ENCODE data around the gene RAD51B. TPM values are rescaled to one million over a fixed set of nuclear protein-coding genes. Genes with fewer than 3 reads are reported as not detected.

Gene RAD51B
- polyA plus RNA-seq, 1 experiment, result 6.6 TPM

DNA sequence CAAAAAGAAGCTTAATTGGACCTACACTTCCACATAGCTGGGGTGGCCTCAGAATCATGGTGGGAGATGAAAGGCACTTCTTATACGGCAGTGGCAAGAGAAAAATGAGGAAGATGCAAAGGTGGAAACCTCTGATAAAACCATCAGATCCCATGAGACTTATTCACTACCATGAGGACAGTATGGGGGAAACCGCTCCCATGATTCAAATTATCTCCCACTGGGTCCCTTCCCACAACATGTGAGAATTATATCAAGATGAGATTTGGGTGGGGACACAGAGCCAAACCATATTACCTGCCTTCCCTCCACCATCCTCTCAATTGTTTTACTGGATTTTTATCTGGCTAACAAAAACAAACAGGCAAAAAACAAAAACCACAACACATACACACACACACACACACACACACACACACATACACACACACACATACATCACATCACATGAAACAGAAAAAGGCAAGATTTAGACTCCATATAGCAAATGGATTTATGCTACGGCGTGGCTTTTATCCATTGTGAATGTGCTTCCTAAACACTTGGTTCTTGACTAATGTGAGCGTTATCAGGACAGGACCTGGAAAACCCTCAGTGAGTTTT, 906.6 kb downstream of the RAD51B start:
- no peak for DNase-seq (ENCODE audit: low read depth, low spot score)
- CTCF ChIA-PET, result interaction anchor here (0.6 kb wide), 1 partner anchor 142 kb away, joined by 4 read pairs; no protein-coding TSS in a partner anchor
- POLR2A ChIA-PET, result no interaction called here
- Histone ChIP-seq H3K9me3 (ENCODE audit: control insufficient read depth, insufficient read depth, low read length) (no peaks in the 10 kb centered on the region), H3K27me3 (ENCODE audit: control insufficient read depth, insufficient read depth, low read length) (no peaks in the 10 kb centered on the region), H3K4me3 (ENCODE audit: low read depth, low read length) (no peak overlapping the region), H3K27ac (ENCODE audit: low read depth, low read length) (no peak overlapping the region)
- TF ChIP-seq, protein P1, sequence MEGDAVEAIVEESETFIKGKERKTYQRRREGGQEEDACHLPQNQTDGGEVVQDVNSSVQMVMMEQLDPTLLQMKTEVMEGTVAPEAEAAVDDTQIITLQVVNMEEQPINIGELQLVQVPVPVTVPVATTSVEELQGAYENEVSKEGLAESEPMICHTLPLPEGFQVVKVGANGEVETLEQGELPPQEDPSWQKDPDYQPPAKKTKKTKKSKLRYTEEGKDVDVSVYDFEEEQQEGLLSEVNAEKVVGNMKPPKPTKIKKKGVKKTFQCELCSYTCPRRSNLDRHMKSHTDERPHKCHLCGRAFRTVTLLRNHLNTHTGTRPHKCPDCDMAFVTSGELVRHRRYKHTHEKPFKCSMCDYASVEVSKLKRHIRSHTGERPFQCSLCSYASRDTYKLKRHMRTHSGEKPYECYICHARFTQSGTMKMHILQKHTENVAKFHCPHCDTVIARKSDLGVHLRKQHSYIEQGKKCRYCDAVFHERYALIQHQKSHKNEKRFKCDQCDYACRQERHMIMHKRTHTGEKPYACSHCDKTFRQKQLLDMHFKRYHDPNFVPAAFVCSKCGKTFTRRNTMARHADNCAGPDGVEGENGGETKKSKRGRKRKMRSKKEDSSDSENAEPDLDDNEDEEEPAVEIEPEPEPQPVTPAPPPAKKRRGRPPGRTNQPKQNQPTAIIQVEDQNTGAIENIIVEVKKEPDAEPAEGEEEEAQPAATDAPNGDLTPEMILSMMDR (IDR thresholded peaks at IDR 0.05; ENCODE audit: low read depth, low read length), result no peak

DNA sequence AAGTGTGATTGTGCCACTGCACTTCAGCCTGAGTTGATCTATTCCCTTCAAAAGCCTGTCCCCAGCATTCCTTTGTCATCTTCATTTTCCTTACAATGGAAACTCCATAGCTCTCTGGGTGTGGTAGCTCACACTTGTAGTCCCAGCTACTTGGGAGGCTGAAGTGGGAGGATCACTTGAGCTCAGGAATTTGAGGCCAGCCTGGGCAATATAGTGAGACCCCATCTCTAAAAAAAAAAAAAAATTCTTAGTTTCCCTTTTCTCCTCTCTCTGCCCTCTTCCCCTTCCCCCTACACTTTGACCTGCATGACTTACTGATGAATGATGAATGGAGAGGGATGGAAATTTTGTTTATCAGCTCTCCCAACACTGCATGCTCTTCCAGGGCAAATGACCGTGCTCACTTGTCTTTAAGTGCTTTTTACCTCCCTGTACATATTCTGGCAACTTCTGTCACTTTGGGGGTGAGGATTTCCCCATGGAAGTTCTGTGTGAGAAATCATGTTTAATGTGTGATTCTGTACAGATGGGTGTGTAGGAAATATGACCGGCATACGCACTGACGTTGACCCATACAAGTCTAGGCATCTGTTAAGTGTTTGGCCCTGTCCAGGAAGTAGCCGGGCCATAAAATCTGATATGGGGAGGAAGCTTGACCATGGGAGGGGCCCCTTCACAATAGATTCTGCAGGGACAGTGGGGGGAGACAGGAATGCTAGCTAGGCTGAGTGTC, 907.9 kb downstream of the RAD51B start:
- TF ChIP-seq, protein P1 (IDR thresholded peaks at IDR 0.05; ENCODE audit: low read depth, low read length), result no peak
- POLR2A ChIA-PET, result interaction anchor here (1.3 kb wide), 1 partner anchor 58 kb away, joined by 4 read pairs; no protein-coding TSS in a partner anchor
- no peaks in the 10 kb centered on the region for H3K27me3 ChIP-seq (ENCODE audit: control insufficient read depth, insufficient read depth, low read length)

DNA sequence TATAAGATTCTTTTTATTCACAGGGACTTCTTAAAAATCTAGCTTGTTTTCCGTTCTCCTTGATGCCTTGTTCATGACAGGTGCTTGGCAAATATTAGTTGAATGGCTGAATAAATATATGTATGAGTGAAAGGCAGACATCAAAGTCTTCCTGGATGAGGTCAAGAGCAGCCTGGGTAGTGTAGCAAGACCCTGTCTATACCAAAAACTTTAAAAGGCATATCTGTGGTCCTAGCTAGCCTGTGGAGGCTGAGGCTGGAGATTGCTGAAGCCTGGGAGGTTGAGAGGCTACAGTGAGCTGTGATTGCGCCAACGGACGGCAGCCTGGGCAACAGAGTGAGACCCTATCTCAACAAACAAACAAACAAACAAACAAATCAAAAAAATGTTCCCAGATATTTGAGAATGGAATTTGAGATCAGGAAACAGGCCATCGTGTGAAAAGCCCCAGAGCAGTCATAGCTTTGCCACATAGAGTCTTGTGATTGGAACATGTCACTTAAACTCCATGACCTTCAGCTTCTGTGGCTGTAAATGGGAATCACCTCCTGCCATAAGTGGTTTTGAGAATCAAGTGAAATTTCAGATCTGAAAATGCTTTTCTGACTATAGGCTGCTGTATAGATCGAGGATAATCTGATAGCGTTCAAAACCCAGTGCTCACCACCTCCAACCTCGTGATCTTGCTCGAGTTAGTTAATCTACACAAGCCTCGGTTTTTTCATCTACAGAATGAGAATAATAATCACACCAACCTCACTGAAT, 908.9 kb downstream of the RAD51B start:
- Histone ChIP-seq H3K27ac (ENCODE audit: low read depth, low read length) (no peak overlapping the region), H3K27me3 (ENCODE audit: control insufficient read depth, insufficient read depth, low read length) (no peaks in the 10 kb centered on the region), H3K9me3 (ENCODE audit: control insufficient read depth, insufficient read depth, low read length) (no peaks in the 10 kb centered on the region), H3K4me3 (ENCODE audit: low read depth, low read length) (no peak overlapping the region)
- POLR2A ChIA-PET, result interaction anchor here (0.6 kb wide), 1 partner anchor 50 kb away, joined by 7 read pairs; no protein-coding TSS in a partner anchor
- CTCF ChIA-PET, result interaction anchor here (0.6 kb wide), 1 partner anchor 134 kb away, joined by 3 read pairs; no protein-coding TSS in a partner anchor
- TF ChIP-seq, protein P1 (IDR thresholded peaks at IDR 0.05; ENCODE audit: low read depth, low read length), result no peak
- DNase-seq (ENCODE audit: low read depth, low spot score), result no peak

More for the DNA sequence above, 907.9 kb downstream of the RAD51B start:
- Histone ChIP-seq H3K27ac (ENCODE audit: low read depth, low read length) (no peak overlapping the region), H3K9me3 (ENCODE audit: control insufficient read depth, insufficient read depth, low read length) (no peaks in the 10 kb centered on the region), H3K4me3 (ENCODE audit: low read depth, low read length) (no peak overlapping the region)
- CTCF ChIA-PET, result no interaction called here
- DNase-seq (ENCODE audit: low read depth, low spot score), result no peak

DNA sequence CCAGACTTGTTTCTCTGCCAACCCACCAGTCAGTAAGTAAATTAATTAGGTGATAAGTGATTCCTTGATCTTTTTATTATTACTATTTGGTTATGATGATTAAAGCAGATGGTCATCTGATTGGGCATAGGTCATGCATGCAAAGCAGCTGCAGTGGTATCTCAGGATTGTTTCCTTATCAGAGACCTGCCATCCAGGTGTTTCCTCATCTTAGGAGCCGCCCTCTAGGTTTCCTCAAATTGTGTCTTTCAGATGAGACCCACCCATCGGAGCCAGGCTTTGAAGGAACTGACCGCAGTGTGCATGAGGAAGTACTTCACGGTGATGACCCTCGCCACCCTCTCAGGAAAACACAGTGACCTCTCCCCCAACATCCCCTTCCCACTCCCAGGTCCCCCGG, 910.0 kb downstream of the RAD51B start:
- CTCF ChIA-PET, result interaction anchor here (0.6 kb wide), 1 partner anchor 133 kb away, joined by 3 read pairs; no protein-coding TSS in a partner anchor
- POLR2A ChIA-PET, result no interaction called here
- H3K9me3 ChIP-seq (ENCODE audit: control insufficient read depth, insufficient read depth, low read length), result no peaks in the 10 kb centered on the region
- DNase-seq (ENCODE audit: low read depth, low spot score), result no peak
- TF ChIP-seq, protein P1 (IDR thresholded peaks at IDR 0.05; ENCODE audit: low read depth, low read length), result no peak
- no peak overlapping the region for H3K4me3 ChIP-seq (ENCODE audit: low read depth, low read length)
- no peaks in the 10 kb centered on the region for H3K27me3 ChIP-seq (ENCODE audit: control insufficient read depth, insufficient read depth, low read length)
- no peak overlapping the region for H3K27ac ChIP-seq (ENCODE audit: low read depth, low read length)

Data from AG04450 (cell line).